COLO668 (cell line): ENCODE results near the gene CAPN5.

Experiments used
- DNase-seq: peaks from one replicate; lab custom pipeline; 2025; ENCODE audit not compliant: unreplicated experiment; lab: John Stamatoyannopoulos, UW

Gene CAPN5

GRCh38 chr11:77167111-77167626, 100.4 kb downstream of the CAPN5 start:
- no peak for DNase-seq

- no peak for DNase-seq
Measured at GRCh38 chr11:77167791-77168190, 101.0 kb downstream of the CAPN5 start.

DNA sequence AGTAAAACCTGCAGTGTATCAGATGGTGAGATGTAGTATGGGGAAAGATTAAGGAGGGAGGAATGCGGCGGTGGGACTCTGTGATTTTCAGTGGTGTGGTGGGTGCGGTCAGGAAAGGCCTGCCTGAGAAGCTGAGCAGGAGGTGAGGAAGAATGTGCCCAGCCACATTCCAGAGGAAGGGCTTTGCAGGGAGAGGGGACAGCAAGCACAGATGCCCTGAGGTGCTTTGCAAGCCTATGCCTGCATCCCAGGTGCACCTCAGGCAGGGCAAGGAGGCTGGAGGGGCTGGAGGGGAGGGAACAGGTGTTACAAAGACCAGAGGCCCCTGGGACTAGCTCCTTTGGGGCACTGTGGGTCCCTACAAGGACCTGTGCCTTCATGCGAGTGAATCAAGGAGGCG, 103.3 kb downstream of the CAPN5 start:
- DNase-seq, result no peak

DNA sequence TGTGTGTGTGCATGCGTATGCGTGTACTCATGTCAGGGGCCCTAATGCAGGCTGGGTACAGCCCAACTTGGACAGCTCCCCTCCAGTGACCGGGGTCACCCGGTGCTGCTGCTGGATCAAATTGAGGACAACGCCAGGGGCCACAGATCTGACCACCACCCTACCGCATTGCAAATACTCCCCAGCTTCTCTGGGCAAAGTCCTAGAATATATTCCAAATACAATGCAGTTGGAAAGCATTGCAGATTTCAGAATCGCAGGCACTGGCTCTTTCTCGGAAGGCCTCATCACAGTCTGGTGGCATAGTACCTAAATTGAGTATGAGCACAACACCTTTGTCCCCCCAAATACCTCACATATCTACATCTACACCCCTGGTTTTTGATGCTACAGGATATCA, 104.5 kb downstream of the CAPN5 start:
- no peak for DNase-seq

DNA sequence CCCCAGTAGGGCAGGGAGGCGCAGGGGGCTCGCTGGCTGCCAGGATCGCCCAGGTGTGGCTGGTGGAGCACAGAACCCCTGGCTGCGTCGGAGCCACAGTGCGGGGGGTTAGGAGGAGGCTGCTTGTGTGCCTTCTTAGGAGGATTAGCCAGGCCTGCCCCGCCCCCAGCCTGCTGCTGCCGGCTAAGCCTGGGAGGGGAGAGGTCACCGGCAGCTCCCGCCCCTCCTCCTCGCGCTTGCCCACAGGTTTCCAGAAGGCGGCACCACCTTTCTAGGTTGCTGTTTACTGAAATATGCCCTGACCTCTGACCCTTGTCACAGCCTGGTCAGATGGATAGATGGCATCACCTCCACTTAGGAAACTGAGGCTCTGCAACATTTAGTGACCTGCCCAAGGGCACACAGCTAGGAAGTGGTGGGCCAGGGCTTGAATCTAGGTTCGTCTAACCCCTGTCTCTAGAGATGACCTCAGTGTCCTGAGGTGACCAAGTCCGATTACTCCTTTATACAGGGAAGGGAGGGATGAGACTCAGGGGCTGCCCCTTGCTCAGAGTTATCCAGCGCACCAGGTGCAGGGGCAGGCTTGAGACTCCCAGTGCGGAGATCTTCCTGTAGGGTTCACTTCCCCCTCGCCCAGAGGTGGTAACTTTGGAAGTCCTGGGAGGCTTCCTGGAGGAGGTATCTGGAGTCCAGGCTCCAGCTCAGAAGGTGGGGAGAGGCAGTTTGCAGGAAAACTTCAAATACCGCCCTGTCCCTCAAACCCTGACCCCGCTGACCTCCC, 105.3 kb downstream of the CAPN5 start:
- DNase-seq, result no peak

DNA sequence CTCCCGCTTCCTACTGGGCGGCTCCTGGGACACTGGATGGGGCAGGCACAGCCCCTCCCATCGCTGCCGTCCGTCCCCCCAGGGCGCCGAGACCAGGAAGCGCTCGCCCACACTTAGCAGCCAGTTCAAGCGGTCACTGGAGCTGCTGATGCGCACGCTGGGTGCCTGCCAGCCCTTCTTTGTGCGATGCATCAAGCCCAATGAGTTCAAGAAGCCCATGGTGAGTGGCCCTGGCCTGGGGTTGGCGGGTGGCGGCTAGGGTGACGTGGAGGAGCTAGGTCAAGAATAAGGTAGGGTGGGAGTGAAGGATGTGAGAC, 105.9 kb downstream of the CAPN5 start:
- no peak for DNase-seq

GRCh38 chr11:77173494-77173893, 106.7 kb downstream of the CAPN5 start:
- DNase-seq, result no peak

GRCh38 chr11:77174559-77174958, 107.8 kb downstream of the CAPN5 start:
- peak; percentile 60 for DNase-seq

DNA sequence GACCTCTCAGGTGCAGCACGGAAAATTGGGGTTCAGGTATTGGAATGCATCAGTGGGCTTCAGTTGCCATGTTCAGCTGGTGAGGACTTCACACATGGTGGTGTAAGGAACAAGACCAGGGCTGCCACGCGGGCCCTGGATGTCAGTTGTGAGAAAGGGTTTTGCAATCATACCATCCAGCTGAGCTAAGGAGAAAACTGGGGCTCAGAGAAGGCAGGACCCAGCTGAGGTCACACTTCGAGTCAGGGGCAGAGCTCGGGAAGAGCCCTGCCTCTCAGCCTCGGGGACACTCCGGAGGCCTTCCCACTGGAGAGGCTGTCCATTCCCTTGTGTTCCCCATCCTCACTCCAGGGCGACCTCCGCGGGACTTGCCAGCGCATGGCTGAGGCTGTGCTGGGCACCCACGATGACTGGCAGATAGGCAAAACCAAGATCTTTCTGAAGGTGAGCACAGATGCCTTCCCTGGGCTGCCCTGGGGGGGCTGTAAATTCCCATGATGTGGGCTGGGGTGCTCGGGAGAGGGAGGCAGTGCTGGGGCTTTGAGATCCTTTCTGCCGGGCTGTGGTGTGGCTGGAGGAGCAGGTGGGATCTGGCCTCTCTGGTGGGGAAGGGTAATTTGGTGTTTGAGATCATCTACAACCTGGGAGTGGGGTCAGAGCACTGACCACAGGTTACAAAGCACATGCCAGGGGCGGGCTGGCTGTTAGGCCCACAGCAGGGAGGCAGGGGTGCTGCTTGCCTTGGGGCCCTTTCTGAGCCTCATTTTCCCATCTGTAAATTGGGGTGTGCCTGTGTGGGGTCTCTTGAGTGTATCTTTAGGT, 108.5 kb downstream of the CAPN5 start:
- no peak for DNase-seq
